Measurements from ENCODE around the gene HIF1A. TPM values are rescaled to one million over a fixed set of nuclear protein-coding genes. Genes with fewer than 3 reads are reported as not detected.

Gene HIF1A
- total RNA-seq, result 100 to 1,000 TPM; 137 to 295 (median 158) TPM

DNA sequence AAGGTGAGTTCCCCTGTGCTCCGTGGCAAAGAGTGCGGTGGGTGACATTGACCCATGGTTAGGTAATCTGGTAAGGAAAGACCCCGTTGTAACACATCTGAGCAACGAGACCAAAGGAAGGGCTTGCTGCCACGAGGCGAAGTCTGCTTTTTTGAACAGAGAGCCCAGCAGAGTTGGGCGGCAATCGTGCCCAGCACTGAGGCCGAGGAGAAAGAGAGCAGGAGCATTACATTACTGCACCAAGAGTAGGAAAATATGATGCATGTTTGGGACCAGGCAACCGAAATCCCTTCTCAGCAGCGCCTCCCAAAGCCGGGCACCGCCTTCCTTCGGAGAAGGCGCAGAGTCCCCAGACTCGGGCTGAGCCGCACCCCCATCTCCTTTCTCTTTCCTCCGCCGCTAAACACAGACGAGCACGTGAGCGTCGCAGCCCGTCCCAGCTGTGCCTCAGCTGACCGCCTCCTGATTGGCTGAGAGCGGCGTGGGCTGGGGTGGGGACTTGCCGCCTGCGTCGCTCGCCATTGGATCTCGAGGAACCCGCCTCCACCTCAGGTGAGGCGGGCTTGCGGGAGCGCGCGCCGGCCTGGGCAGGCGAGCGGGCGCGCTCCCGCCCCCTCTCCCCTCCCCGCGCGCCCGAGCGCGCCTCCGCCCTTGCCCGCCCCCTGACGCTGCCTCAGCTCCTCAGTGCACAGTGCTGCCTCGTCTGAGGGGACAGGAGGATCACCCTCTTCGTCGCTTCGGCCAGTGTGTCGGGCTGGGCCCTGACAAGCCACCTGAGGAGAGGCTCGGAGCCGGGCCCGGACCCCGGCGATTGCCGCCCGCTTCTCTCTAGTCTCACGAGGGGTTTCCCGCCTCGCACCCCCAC lies at the start of gene HIF1A:
HIF1A (plus strand) TSS at position 684 of the 865 bp plus-strand sequence. CDS start 292 bp downstream, outside the sequence.
- no peaks in the 10 kb centered on the region for H3K27me3 ChIP-seq
- no peaks in the 10 kb centered on the region for H3K9me3 ChIP-seq
- H3K36me3 ChIP-seq, result no peaks in the 10 kb centered on the region
- peak; percentile 97 to 98 for DNase-seq
- peak within 1 kb of the TSS; percentile 93 to 98 (median 97) for H3K4me3 ChIP-seq (replicated peaks in 1 of 3)
- intact Hi-C loops (cut with DNase I), result no loop called here
- peak; percentile 93 to 96 for TF ChIP-seq POLR2A (IDR thresholded peaks at IDR 0.05)
- TF ChIP-seq, protein P1, sequence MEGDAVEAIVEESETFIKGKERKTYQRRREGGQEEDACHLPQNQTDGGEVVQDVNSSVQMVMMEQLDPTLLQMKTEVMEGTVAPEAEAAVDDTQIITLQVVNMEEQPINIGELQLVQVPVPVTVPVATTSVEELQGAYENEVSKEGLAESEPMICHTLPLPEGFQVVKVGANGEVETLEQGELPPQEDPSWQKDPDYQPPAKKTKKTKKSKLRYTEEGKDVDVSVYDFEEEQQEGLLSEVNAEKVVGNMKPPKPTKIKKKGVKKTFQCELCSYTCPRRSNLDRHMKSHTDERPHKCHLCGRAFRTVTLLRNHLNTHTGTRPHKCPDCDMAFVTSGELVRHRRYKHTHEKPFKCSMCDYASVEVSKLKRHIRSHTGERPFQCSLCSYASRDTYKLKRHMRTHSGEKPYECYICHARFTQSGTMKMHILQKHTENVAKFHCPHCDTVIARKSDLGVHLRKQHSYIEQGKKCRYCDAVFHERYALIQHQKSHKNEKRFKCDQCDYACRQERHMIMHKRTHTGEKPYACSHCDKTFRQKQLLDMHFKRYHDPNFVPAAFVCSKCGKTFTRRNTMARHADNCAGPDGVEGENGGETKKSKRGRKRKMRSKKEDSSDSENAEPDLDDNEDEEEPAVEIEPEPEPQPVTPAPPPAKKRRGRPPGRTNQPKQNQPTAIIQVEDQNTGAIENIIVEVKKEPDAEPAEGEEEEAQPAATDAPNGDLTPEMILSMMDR (IDR thresholded peaks at IDR 0.05), result no peak
- H3K27ac ChIP-seq, result peak within 1 kb of the TSS; percentile 98 to 100 (median 99)
- peaks cover 16 to 26% of the 10 kb centered on the region in 2 donors for H3K4me1 ChIP-seq
- WGBS, 2 donors, result 1 to 3% methylated on average over 24 to 35 of the region's 68 CpGs

DNA sequence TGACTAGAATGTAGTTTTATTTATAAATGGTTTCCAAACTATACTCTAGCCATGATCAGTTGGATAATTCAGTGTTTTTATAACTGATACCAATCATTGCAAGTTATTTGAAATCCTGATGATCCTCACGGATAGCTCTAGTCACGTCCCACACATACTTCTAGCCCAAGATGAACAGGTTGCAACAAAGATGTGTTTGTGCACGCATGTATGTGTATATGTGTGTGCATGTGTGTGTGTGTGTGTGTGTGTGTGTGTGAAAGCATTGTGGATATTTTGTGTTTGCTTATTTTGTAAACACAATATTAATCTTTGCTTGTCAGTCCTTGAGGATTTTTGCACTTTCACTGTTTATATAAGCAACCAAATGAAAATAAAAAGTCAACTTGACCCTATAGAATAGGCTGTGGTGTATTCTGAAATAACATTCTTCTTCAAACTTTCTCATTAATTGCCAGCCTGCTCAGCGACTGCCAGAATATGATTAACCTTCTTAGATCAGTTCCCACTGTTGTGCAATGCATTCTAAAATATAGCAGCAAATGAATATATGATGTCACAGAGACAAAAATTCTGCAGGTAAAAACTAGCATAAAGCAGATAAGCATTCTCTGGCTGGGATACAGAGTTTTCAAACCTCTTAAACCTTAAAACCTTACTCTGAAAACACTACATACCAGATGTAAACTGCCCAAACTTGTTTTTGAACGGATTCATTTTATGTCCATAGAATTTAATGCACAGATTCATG lies 48.8 kb upstream of the HIF1A start:
- Histone ChIP-seq H3K4me1 (no peaks in the 10 kb centered on the region), H3K9me3 (no peaks in the 10 kb centered on the region), H3K27me3 (no peaks in the 10 kb centered on the region), H3K4me3 (replicated peaks in 1 of 3) (no peak overlapping the region), H3K36me3 (no peaks in the 10 kb centered on the region), H3K27ac (no peak overlapping the region)
- intact Hi-C loops (cut with DNase I), result no loop called here
- no peak for TF ChIP-seq POLR2A (IDR thresholded peaks at IDR 0.05)
- TF ChIP-seq, protein P1 (IDR thresholded peaks at IDR 0.05), result no peak
- 75 to 90% methylated on average over 5 of the region's 5 CpGs for WGBS, 2 donors
- DNase-seq, result no peak

DNA sequence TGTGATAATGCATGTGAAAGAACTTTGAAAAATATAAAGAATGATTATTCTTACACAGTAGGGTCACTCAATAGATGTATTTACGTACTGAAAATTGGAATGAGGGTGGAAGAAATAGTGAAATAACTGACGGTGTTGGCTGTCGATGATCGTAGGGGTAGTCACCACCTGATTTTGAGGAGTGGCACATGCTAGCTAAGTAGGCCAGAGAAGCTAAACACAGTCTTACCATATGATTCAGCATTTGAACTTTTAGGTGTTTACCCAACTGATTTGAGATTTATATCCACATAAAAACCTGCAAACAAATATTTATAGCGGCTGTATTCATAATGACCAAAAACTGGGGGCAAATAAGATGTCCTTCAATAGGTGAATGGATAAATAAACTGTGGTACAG lies 47.6 kb upstream of the HIF1A start:
- Histone ChIP-seq H3K36me3 (no peaks in the 10 kb centered on the region), H3K9me3 (no peaks in the 10 kb centered on the region), H3K27me3 (no peaks in the 10 kb centered on the region), H3K4me3 (replicated peaks in 1 of 3) (no peak overlapping the region), H3K4me1 (peaks cover 0 to under 1% of the 10 kb centered on the region in 2 donors), H3K27ac (no peak overlapping the region)
- TF ChIP-seq, protein P1 (IDR thresholded peaks at IDR 0.05), result no peak
- no peak for TF ChIP-seq POLR2A (IDR thresholded peaks at IDR 0.05)
- intact Hi-C loops (cut with DNase I), result no loop called here
- 98% methylated on average over 5 of the region's 5 CpGs for WGBS, 2 donors
- DNase-seq, result no peak

DNA sequence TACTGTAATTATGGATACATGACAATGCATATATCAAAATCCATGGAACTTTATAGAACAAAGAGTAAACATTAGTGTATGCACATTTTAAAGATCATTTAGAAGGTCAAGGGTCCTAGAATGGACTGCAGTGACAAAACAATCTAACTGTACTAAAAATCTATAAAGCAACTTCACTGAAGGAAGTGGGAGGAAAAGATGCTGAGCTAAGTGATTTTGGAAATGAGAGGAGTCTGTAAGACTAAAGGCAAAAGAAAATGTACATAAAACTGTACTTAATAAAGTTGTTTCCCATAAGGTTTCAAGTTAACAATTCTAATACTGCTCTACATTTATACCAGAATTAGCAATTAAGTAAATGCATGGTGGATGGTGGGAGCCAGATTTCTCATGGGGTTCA lies 46.9 kb upstream of the HIF1A start:
- TF ChIP-seq, protein P1 (IDR thresholded peaks at IDR 0.05), result no peak
- TF ChIP-seq POLR2A (IDR thresholded peaks at IDR 0.05), result no peak
- DNase-seq, result no peak
- Histone ChIP-seq H3K4me3 (replicated peaks in 1 of 3) (no peak overlapping the region), H3K4me1 (peaks cover 4 to 7% of the 10 kb centered on the region in 2 donors), H3K27me3 (no peaks in the 10 kb centered on the region), H3K27ac (no peak overlapping the region), H3K36me3 (no peaks in the 10 kb centered on the region), H3K9me3 (no peaks in the 10 kb centered on the region)
- intact Hi-C loops (cut with DNase I), result no loop called here

DNA sequence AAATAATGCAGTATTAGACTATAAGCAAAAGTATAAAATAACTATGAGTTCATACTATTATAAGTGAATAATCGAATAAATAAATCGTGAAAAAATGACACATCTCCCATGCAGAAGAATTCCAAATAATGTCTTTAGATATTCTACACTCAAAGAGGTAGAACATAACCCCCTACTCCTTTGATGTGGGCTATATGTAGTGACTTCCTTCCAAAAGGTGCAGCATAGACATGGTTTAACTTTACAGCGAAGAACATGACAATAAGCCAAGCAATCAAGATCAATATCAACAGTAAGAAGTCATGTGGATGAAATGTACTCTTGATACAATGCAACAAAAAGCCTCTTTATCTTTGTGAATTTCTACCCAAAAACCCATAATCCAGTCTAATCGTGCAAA lies 46.0 kb upstream of the HIF1A start:
- no peaks in the 10 kb centered on the region for H3K27me3 ChIP-seq
- 94% methylated on average over 4 of the region's 4 CpGs for WGBS, 2 donors
- no peak overlapping the region for H3K27ac ChIP-seq
- no peak for DNase-seq
- H3K4me3 ChIP-seq (replicated peaks in 1 of 3), result no peak overlapping the region
- no peaks in the 10 kb centered on the region for H3K9me3 ChIP-seq
- intact Hi-C loops (cut with DNase I), result no loop called here
- TF ChIP-seq, protein P1 (IDR thresholded peaks at IDR 0.05), result no peak
- no peak for TF ChIP-seq POLR2A (IDR thresholded peaks at IDR 0.05)
- peaks cover 5 to 14% of the 10 kb centered on the region in 2 donors for H3K4me1 ChIP-seq
- no peaks in the 10 kb centered on the region for H3K36me3 ChIP-seq

All from thyroid gland (tissue), 4 donors.